ENCODE results near the gene CES5A.

The CES5A gene

GRCh38 chr16:55889518-55889917 is 14.3 kb upstream of the CES5A start:
- H3K79me2 ChIP-seq (ENCODE audit: insufficient read depth, low read length), result no peaks in the 10 kb centered on the region
- no peak overlapping the region for H3K27ac ChIP-seq (ENCODE audit: low read depth, low read length, poor library complexity, severe bottlenecking)
- no peaks in the 10 kb centered on the region for H3F3A ChIP-seq (ENCODE audit: insufficient read depth, low read length)
- H4K20me1 ChIP-seq (ENCODE audit: insufficient read depth, low read length), result no peaks in the 10 kb centered on the region
- no peaks in the 10 kb centered on the region for H3K27me3 ChIP-seq (ENCODE audit: insufficient read depth, low read length)
- no peak overlapping the region for H2AFZ ChIP-seq (ENCODE audit: low read length)
- H3K4me1 ChIP-seq (ENCODE audit: insufficient read depth, low read length, severe bottlenecking), result no peaks in the 10 kb centered on the region
- H3K4me2 ChIP-seq (ENCODE audit: low read length), result no peak overlapping the region
- no peaks in the 10 kb centered on the region for H3K9me2 ChIP-seq (ENCODE audit: low read depth, low read length)
- no peaks in the 10 kb centered on the region for H3K36me3 ChIP-seq (ENCODE audit: insufficient read depth, low read length)
- no peak overlapping the region for H3K4me3 ChIP-seq (ENCODE audit: low read depth, low read length, poor library complexity, severe bottlenecking)
- TF ChIP-seq EZH2 (IDR thresholded peaks at IDR 0.05; ENCODE audit: borderline replicate concordance, low read length) (no peak), CTCF (IDR thresholded peaks at IDR 0.05; ENCODE audit: low read length) (no peak)
- H3K9me3 ChIP-seq (ENCODE audit: low read length), result 0 out of 2 replicates have a peak, but pooled peaks cover 3% of the 10 kb centered on the region
- no peak overlapping the region for H3K9ac ChIP-seq (ENCODE audit: low read length)

GRCh38 chr16:55888546-55888945 is 13.4 kb upstream of the CES5A start:
- no peak for TF ChIP-seq CTCF (IDR thresholded peaks at IDR 0.05; ENCODE audit: low read length)
- no peak for TF ChIP-seq EZH2 (IDR thresholded peaks at IDR 0.05; ENCODE audit: borderline replicate concordance, low read length)
- H3K4me2 ChIP-seq (ENCODE audit: low read length), result no peak overlapping the region

GRCh38 chr16:55876854-55877253 is 1.7 kb upstream of the CES5A start:
- no peaks in the 10 kb centered on the region for H3K9me3 ChIP-seq (ENCODE audit: low read length)
- H2AFZ ChIP-seq (ENCODE audit: low read length), result no peak overlapping the region
- no peaks in the 10 kb centered on the region for H3K36me3 ChIP-seq (ENCODE audit: insufficient read depth, low read length)
- TF ChIP-seq EZH2 (IDR thresholded peaks at IDR 0.05; ENCODE audit: borderline replicate concordance, low read length), result no peak
- no peaks in the 10 kb centered on the region for H3K79me2 ChIP-seq (ENCODE audit: insufficient read depth, low read length)
- no peaks in the 10 kb centered on the region for H3F3A ChIP-seq (ENCODE audit: insufficient read depth, low read length)
- no peaks in the 10 kb centered on the region for H4K20me1 ChIP-seq (ENCODE audit: insufficient read depth, low read length)
- no peak overlapping the region for H3K9ac ChIP-seq (ENCODE audit: low read length)
- no peaks in the 10 kb centered on the region for H3K4me1 ChIP-seq (ENCODE audit: insufficient read depth, low read length, severe bottlenecking)
- no peaks in the 10 kb centered on the region for H3K27me3 ChIP-seq (ENCODE audit: insufficient read depth, low read length)
- no peaks in the 10 kb centered on the region for H3K9me2 ChIP-seq (ENCODE audit: low read depth, low read length)
- no peak overlapping the region for H3K4me3 ChIP-seq (ENCODE audit: low read depth, low read length, poor library complexity, severe bottlenecking)
- H3K27ac ChIP-seq (ENCODE audit: low read depth, low read length, poor library complexity, severe bottlenecking), result no peak overlapping the region
- H3K4me2 ChIP-seq (ENCODE audit: low read length), result no peak overlapping the region

More at GRCh38 chr16:55888546-55888945, 13.4 kb upstream of the CES5A start:
- Histone ChIP-seq H3K27ac (ENCODE audit: low read depth, low read length, poor library complexity, severe bottlenecking) (no peak overlapping the region), H3K4me1 (ENCODE audit: insufficient read depth, low read length, severe bottlenecking) (no peaks in the 10 kb centered on the region), H3K9ac (ENCODE audit: low read length) (no peak overlapping the region), H3K27me3 (ENCODE audit: insufficient read depth, low read length) (no peaks in the 10 kb centered on the region), H3K36me3 (ENCODE audit: insufficient read depth, low read length) (no peaks in the 10 kb centered on the region), H2AFZ (ENCODE audit: low read length) (no peak overlapping the region), H4K20me1 (ENCODE audit: insufficient read depth, low read length) (no peaks in the 10 kb centered on the region), H3K9me2 (ENCODE audit: low read depth, low read length) (no peaks in the 10 kb centered on the region), H3K79me2 (ENCODE audit: insufficient read depth, low read length) (no peaks in the 10 kb centered on the region), H3K9me3 (ENCODE audit: low read length) (0 out of 2 replicates have a peak, but pooled peaks cover 3% of the 10 kb centered on the region), H3F3A (ENCODE audit: insufficient read depth, low read length) (no peaks in the 10 kb centered on the region), H3K4me3 (ENCODE audit: low read depth, low read length, poor library complexity, severe bottlenecking) (no peak overlapping the region)

- TF ChIP-seq CTCF (IDR thresholded peaks at IDR 0.05; ENCODE audit: low read length), result no peak
- TF ChIP-seq EZH2 (IDR thresholded peaks at IDR 0.05; ENCODE audit: borderline replicate concordance, low read length), result no peak
- Histone ChIP-seq H3K79me2 (ENCODE audit: insufficient read depth, low read length) (no peaks in the 10 kb centered on the region), H3K9me2 (ENCODE audit: low read depth, low read length) (no peaks in the 10 kb centered on the region), H3K9me3 (ENCODE audit: low read length) (no peaks in the 10 kb centered on the region), H2AFZ (ENCODE audit: low read length) (no peak overlapping the region), H3K27ac (ENCODE audit: low read depth, low read length, poor library complexity, severe bottlenecking) (no peak overlapping the region), H3K27me3 (ENCODE audit: insufficient read depth, low read length) (no peaks in the 10 kb centered on the region), H4K20me1 (ENCODE audit: insufficient read depth, low read length) (no peaks in the 10 kb centered on the region), H3K4me1 (ENCODE audit: insufficient read depth, low read length, severe bottlenecking) (no peaks in the 10 kb centered on the region), H3K4me3 (ENCODE audit: low read depth, low read length, poor library complexity, severe bottlenecking) (no peak overlapping the region), H3K36me3 (ENCODE audit: insufficient read depth, low read length) (no peaks in the 10 kb centered on the region), H3F3A (ENCODE audit: insufficient read depth, low read length) (no peaks in the 10 kb centered on the region), H3K9ac (ENCODE audit: low read length) (no peak overlapping the region), H3K4me2 (ENCODE audit: low read length) (no peak overlapping the region)
These were observed 2.1 kb downstream of the CES5A start for GRCh38 chr16:55873122-55873521.
